ENCODE data around the gene PCDHGC3.
A peak's percentile ranks its signal among the peaks of the same experiment; 100 is the strongest.

Gene PCDHGC3

GRCh38 chr5:141475625-141476131 lies at the start of gene PCDHGC3:
Gene PCDHGC3 (plus strand): TSS chr5:141475966. CDS start chr5:141476117, 151 bp downstream.
- Histone ChIP-seq H3K9me2 (replicated peaks; ENCODE audit: insufficient read depth, low read length) (no peaks in the 10 kb centered on the region), H3K36me3 (ENCODE audit: low read length) (no peaks in the 10 kb centered on the region), H3K27ac (ENCODE audit: low read depth, low read length) (peak within 1 kb of the TSS; percentile 61), H3K4me3 (ENCODE audit: insufficient read depth, low read length, poor library complexity, severe bottlenecking) (peak within 1 kb of the TSS; percentile 54), H3K27me3 (ENCODE audit: low read length) (no peaks in the 10 kb centered on the region), H3K79me2 (ENCODE audit: insufficient read depth, low read length) (peaks cover 48% of the 10 kb centered on the region), H3F3A (ENCODE audit: insufficient read depth) (peaks cover 5% of the 10 kb centered on the region; the same call in 1 of the 2 replicates), H4K20me1 (ENCODE audit: low read depth, low read length) (no peaks in the 10 kb centered on the region), H2AFZ (ENCODE audit: low read depth, low read length, severe bottlenecking) (no peak within 1 kb of the TSS), H3K9ac (ENCODE audit: low read length) (peak within 1 kb of the TSS; percentile 70), H3K4me2 (ENCODE audit: low read depth, low read length, poor library complexity, severe bottlenecking) (peak within 1 kb of the TSS; percentile 72), H3K9me3 (ENCODE audit: insufficient read depth, low read length) (no peaks in the 10 kb centered on the region)
- TF ChIP-seq CTCF (IDR thresholded peaks at IDR 0.05; ENCODE audit: insufficient read depth, low read length, poor library complexity, severe bottlenecking) = no peak
- no peak for TF ChIP-seq EZH2phosphoT487 (conservative IDR thresholded peaks at IDR 0.05; ENCODE audit: low read length)

- H3K9me3 ChIP-seq (ENCODE audit: insufficient read depth, low read length) = peaks cover 11% of the 10 kb centered on the region; the same call in 1 of the 2 replicates
Measured at GRCh38 chr5:141427783-141428426, 47.9 kb upstream of the PCDHGC3 start.

GRCh38 chr5:141430332-141431113 lies 45.2 kb upstream of the PCDHGC3 start, which contains the start of gene PCDHGA12:
Gene PCDHGA12 (plus strand): TSS chr5:141430507. CDS start chr5:141430760, 253 bp downstream.
- Histone ChIP-seq H2AFZ (ENCODE audit: low read depth, low read length, severe bottlenecking) (no peak within 1 kb of the TSS), H3K27me3 (ENCODE audit: low read length) (no peaks in the 10 kb centered on the region), H3K79me2 (ENCODE audit: insufficient read depth, low read length) (no peaks in the 10 kb centered on the region), H4K20me1 (ENCODE audit: low read depth, low read length) (no peaks in the 10 kb centered on the region), H3K9me3 (ENCODE audit: insufficient read depth, low read length) (peaks cover 11% of the 10 kb centered on the region; the same call in 1 of the 2 replicates), H3K9ac (ENCODE audit: low read length) (no peak within 1 kb of the TSS), H3K4me2 (ENCODE audit: low read depth, low read length, poor library complexity, severe bottlenecking) (no peak within 1 kb of the TSS), H3K27ac (ENCODE audit: low read depth, low read length) (no peak within 1 kb of the TSS), H3K4me3 (ENCODE audit: insufficient read depth, low read length, poor library complexity, severe bottlenecking) (no peak within 1 kb of the TSS), H3K9me2 (replicated peaks; ENCODE audit: insufficient read depth, low read length) (no peaks in the 10 kb centered on the region), H3F3A (ENCODE audit: insufficient read depth) (no peaks in the 10 kb centered on the region), H3K36me3 (ENCODE audit: low read length) (no peaks in the 10 kb centered on the region; the same call in 1 of the 2 replicates)
- TF ChIP-seq EZH2phosphoT487 (conservative IDR thresholded peaks at IDR 0.05; ENCODE audit: low read length) (no peak), CTCF (IDR thresholded peaks at IDR 0.05; ENCODE audit: insufficient read depth, low read length, poor library complexity, severe bottlenecking) (no peak)

More at GRCh38 chr5:141427783-141428426, 47.9 kb upstream of the PCDHGC3 start:
- no peak for TF ChIP-seq CTCF (IDR thresholded peaks at IDR 0.05; ENCODE audit: insufficient read depth, low read length, poor library complexity, severe bottlenecking)
- TF ChIP-seq EZH2phosphoT487 (conservative IDR thresholded peaks at IDR 0.05; ENCODE audit: low read length) = no peak
- Histone ChIP-seq H3K9me2 (replicated peaks; ENCODE audit: insufficient read depth, low read length) (no peaks in the 10 kb centered on the region), H3K9ac (ENCODE audit: low read length) (no peak overlapping the region), H3K4me2 (ENCODE audit: low read depth, low read length, poor library complexity, severe bottlenecking) (no peak overlapping the region), H3K79me2 (ENCODE audit: insufficient read depth, low read length) (no peaks in the 10 kb centered on the region), H4K20me1 (ENCODE audit: low read depth, low read length) (no peaks in the 10 kb centered on the region), H3F3A (ENCODE audit: insufficient read depth) (no peaks in the 10 kb centered on the region), H2AFZ (ENCODE audit: low read depth, low read length, severe bottlenecking) (no peak overlapping the region), H3K36me3 (ENCODE audit: low read length) (no peaks in the 10 kb centered on the region; the same call in 1 of the 2 replicates), H3K4me3 (ENCODE audit: insufficient read depth, low read length, poor library complexity, severe bottlenecking) (no peak overlapping the region), H3K27me3 (ENCODE audit: low read length) (no peaks in the 10 kb centered on the region), H3K27ac (ENCODE audit: low read depth, low read length) (no peak overlapping the region)
